GOT3 (cell line): ENCODE results near the gene ST8SIA6.
A peak's percentile ranks its signal among the peaks of the same experiment; 100 is the strongest.
"Not testable (repeated sequence)": the region's sequence is repeated elsewhere in the genome, so short reads cannot be mapped to it uniquely, and the experiment has no call there.

Experiments
- DNase-seq: peaks from one replicate; lab custom pipeline; 2025; ENCODE audit warnings: mixed read lengths; lab: John Stamatoyannopoulos, UW

Gene ST8SIA6

GRCh38 chr10:17456032-17456548 lies 1.7 kb upstream of the ST8SIA6 start:
- no peak for DNase-seq

- DNase-seq, result no peak
These were observed 673 bp upstream of the ST8SIA6 start for GRCh38 chr10:17455015-17455520.

- DNase-seq, result peak; percentile 18
These were observed 863 bp downstream of the ST8SIA6 start for GRCh38 chr10:17453373-17454091.

- DNase-seq, result no peak
These were observed 1.4 kb downstream of the ST8SIA6 start for GRCh38 chr10:17453035-17453372.

GRCh38 chr10:17452060-17452841 lies 2.1 kb downstream of the ST8SIA6 start:
- DNase-seq, result no peak

GRCh38 chr10:17450024-17450423 lies 4.4 kb downstream of the ST8SIA6 start:
- no peak for DNase-seq

GRCh38 chr10:17445400-17445998 lies 8.9 kb downstream of the ST8SIA6 start:
- DNase-seq, result no peak

GRCh38 chr10:17444388-17444714 lies 10.0 kb downstream of the ST8SIA6 start:
- DNase-seq, result no peak

GRCh38 chr10:17443707-17444387 lies 10.5 kb downstream of the ST8SIA6 start:
- DNase-seq, result no peak

- no peak for DNase-seq
These were observed 15.8 kb downstream of the ST8SIA6 start for GRCh38 chr10:17438583-17438982.

GRCh38 chr10:17436578-17436977 lies 17.8 kb downstream of the ST8SIA6 start:
- DNase-seq, result not testable (repeated sequence)

- DNase-seq, result no peak
These were observed 18.4 kb downstream of the ST8SIA6 start for GRCh38 chr10:17435953-17436352.

- no peak for DNase-seq
These were observed 19.2 kb downstream of the ST8SIA6 start for GRCh38 chr10:17435187-17435586.

- no peak for DNase-seq
These were observed 21.7 kb downstream of the ST8SIA6 start for GRCh38 chr10:17432723-17433122.

GRCh38 chr10:17431871-17432311 lies 22.5 kb downstream of the ST8SIA6 start:
- no peak for DNase-seq

GRCh38 chr10:17430647-17431355 lies 23.6 kb downstream of the ST8SIA6 start:
- DNase-seq, result peak; percentile 16

- DNase-seq, result no peak
These were observed 24.9 kb downstream of the ST8SIA6 start for GRCh38 chr10:17429490-17429889.

- no peak for DNase-seq
These were observed 25.9 kb downstream of the ST8SIA6 start for GRCh38 chr10:17428351-17429097.

GRCh38 chr10:17427666-17428350 lies 26.6 kb downstream of the ST8SIA6 start:
- no peak for DNase-seq

GRCh38 chr10:17427201-17427600 lies 27.2 kb downstream of the ST8SIA6 start:
- DNase-seq, result no peak
